ENCODE measurements around the gene RXRA.

DNA sequence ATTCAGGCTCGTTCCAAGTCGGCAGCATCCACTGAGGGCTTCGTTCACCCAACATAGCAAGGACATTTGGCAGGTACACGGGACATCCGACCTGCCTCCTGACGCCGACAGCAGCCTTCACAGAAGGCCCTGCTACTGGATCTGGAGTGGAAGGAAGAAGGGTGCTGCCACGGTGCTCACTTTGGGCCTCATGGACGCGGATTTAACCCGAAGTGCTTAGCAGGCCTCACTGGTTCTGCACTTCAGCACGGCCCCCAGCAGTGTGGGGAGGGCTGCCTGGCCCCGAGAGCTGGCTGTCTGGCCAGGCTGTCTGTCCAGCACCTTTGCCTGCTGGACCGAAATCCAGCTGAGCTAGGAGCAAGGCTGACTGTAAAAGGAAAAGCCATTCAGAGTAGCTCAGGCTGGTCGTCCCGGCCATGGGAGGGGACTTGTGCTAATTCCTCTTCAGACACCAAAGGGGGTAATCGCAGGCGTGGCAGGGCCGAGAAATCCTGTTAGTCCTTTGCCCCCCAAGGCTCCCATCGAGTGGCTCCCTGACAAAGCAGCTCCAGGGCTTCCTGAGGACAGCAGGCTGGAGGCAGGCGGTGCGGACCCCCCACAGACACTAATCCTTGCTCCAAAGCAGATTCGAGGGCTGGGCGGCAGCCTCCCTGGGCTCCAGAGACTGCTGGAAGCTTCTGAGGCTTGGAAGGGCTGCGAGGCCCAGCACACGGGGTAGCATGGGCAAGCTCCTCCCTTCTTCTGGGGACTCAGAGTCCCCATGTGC lies 11.1 kb upstream of the RXRA start:
- TF ChIP-seq, protein P1, sequence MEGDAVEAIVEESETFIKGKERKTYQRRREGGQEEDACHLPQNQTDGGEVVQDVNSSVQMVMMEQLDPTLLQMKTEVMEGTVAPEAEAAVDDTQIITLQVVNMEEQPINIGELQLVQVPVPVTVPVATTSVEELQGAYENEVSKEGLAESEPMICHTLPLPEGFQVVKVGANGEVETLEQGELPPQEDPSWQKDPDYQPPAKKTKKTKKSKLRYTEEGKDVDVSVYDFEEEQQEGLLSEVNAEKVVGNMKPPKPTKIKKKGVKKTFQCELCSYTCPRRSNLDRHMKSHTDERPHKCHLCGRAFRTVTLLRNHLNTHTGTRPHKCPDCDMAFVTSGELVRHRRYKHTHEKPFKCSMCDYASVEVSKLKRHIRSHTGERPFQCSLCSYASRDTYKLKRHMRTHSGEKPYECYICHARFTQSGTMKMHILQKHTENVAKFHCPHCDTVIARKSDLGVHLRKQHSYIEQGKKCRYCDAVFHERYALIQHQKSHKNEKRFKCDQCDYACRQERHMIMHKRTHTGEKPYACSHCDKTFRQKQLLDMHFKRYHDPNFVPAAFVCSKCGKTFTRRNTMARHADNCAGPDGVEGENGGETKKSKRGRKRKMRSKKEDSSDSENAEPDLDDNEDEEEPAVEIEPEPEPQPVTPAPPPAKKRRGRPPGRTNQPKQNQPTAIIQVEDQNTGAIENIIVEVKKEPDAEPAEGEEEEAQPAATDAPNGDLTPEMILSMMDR (IDR thresholded peaks at IDR 0.05; ENCODE audit: extremely low read depth in 1 of 2, insufficient read depth in 1 of 2, low read depth in 1 of 2, low read length in 2 of 2), result no peak
- TF ChIP-seq MYC (IDR thresholded peaks at IDR 0.05; ENCODE audit: low read depth, low read length) (no peak), EZH2 (IDR thresholded peaks at IDR 0.05; ENCODE audit: borderline replicate concordance, low read depth, low read length, severe bottlenecking) (no peak), POLR2A (IDR thresholded peaks at IDR 0.05; ENCODE audit: low read depth, low read length) (no peak), FOS (IDR thresholded peaks at IDR 0.05; ENCODE audit: borderline replicate concordance, insufficient read depth, low read length) (no peak), POLR2AphosphoS5 (IDR thresholded peaks at IDR 0.05; ENCODE audit: insufficient read depth, low read depth, low read length) (no peak)

All from endothelial cell of umbilical vein (primary cell).